ENCODE results near the gene NTNG2. TPM values are rescaled to one million over a fixed set of nuclear protein-coding genes. Genes with fewer than 3 reads are reported as not detected.

The NTNG2 gene
- total and polyA plus RNA-seq, 10 of the 15 experiments (the other 5 are each of a cell fraction or from before 2014, with no cell fraction given) = 0.37 to 0.79 (median 0.45) TPM; not detected in 6

- no peaks in the 10 kb centered on the region for H4K20me1 ChIP-seq (ENCODE audit: control insufficient read depth, insufficient read depth)
- no peaks in the 10 kb centered on the region for H3K4me1 ChIP-seq (ENCODE audit: control insufficient read depth, insufficient read depth, low read length)
- DNase-seq (ENCODE audit: low read depth, low spot score) (no peak), ATAC-seq (no peak), FAIRE-seq (no peak)
- RAD21 ChIA-PET (ENCODE audit: unreplicated experiment) = interaction anchor here (0.5 kb wide), 1 partner anchor 189 kb away, joined by 3 read pairs; no protein-coding TSS in a partner anchor
- 18% methylated on average over 6 of the region's 6 CpGs for WGBS (ENCODE audit: insufficient coverage, insufficient replicate concordance, low lambda C conversion rate, missing lambda C conversion rate)
- no peak overlapping the region for H3K27ac ChIP-seq (ENCODE audit: control insufficient read depth, insufficient read depth)
- no peaks in the 10 kb centered on the region for H3K36me3 ChIP-seq (ENCODE audit: control insufficient read depth in 2 of 2, insufficient read depth in 2 of 2, low read length in 1 of 2)
- CTCF ChIA-PET = interaction anchor here (5.4 kb wide), 1 partner anchor 11 kb away, joined by 58 read pairs; no protein-coding TSS in a partner anchor
- no peaks in the 10 kb centered on the region for H3K79me2 ChIP-seq (ENCODE audit: control insufficient read depth, insufficient read depth, low read length)
- no TSS peak for BruUV-seq (replicated peaks)
- H3K4me2 ChIP-seq (ENCODE audit: control insufficient read depth, insufficient read depth) = no peak overlapping the region
- POLR2A ChIA-PET = no interaction called here
- H3K9me3 ChIP-seq (replicated peaks; ENCODE audit: control insufficient read depth, insufficient read depth, low read length) = no peaks in the 10 kb centered on the region; the same call in 2 of the 3 replicates
- in situ Hi-C loops (cut with MboI) = loop anchor here (25.0 kb wide), 1 partner anchor 662 kb away; no protein-coding TSS in a partner anchor
- no peaks in the 10 kb centered on the region; a peak in 1 of 4 replicates for H3K27me3 ChIP-seq (replicated peaks in 1 of 2; ENCODE audit: control insufficient read depth in 2 of 2, insufficient read depth in 2 of 2, low read length in 1 of 2)
- H3K4me3 ChIP-seq = no peak overlapping the region
- intact Hi-C loops (cut with micrococcal nuclease; ENCODE audit: unreplicated experiment) = no loop called here
- H2AFZ ChIP-seq (ENCODE audit: control insufficient read depth, low read depth, low read length) = no peak overlapping the region
- H3K9ac ChIP-seq (ENCODE audit: control insufficient read depth, insufficient read depth, low read length) = no peak overlapping the region
- SMC1A ChIA-PET (ENCODE audit: uncharacterized antibody, unreplicated experiment) = no interaction called here
- TF ChIP-seq ZNF687 (IDR thresholded peaks at IDR 0.05) = no peak
- TF ChIP-seq ZBTB40 (IDR thresholded peaks at IDR 0.05; ENCODE audit: borderline replicate concordance) = no peak
- TF ChIP-seq NRF1 (conservative IDR thresholded peaks at IDR 0.05; ENCODE audit: low read depth, low read length) = no peak
- TF ChIP-seq ASH2L (IDR thresholded peaks at IDR 0.05; ENCODE audit: borderline replicate concordance, low read depth) = no peak
- TF ChIP-seq STAT1 (conservative IDR thresholded peaks at IDR 0.05) = no peak
- TF ChIP-seq HCFC1 (IDR thresholded peaks at IDR 0.05; ENCODE audit: low read length) = no peak
- no peak for TF ChIP-seq JUNB (IDR thresholded peaks at IDR 0.05)
- no peak for TF ChIP-seq CHD4 (IDR thresholded peaks at IDR 0.05)
- no peak for TF ChIP-seq NR2F1 (conservative IDR thresholded peaks at IDR 0.05)
- TF ChIP-seq SUZ12 (IDR thresholded peaks at IDR 0.05; ENCODE audit: unreplicated experiment) = no peak
- TF ChIP-seq SPI1 (IDR thresholded peaks at IDR 0.05; ENCODE audit: borderline replicate concordance, insufficient read depth, low read depth, low read length) = no peak
- no peak for TF ChIP-seq ZBTB33 (IDR thresholded peaks at IDR 0.05)
- TF ChIP-seq NR2C2 (IDR thresholded peaks at IDR 0.05; ENCODE audit: borderline replicate concordance, control insufficient read depth, insufficient read length, low read depth) = no peak
Observed at GRCh38 chr9:132249123-132249522, 87.3 kb downstream of the NTNG2 start.
